ENCODE measurements around the gene TRABD2A.

The TRABD2A gene

DNA sequence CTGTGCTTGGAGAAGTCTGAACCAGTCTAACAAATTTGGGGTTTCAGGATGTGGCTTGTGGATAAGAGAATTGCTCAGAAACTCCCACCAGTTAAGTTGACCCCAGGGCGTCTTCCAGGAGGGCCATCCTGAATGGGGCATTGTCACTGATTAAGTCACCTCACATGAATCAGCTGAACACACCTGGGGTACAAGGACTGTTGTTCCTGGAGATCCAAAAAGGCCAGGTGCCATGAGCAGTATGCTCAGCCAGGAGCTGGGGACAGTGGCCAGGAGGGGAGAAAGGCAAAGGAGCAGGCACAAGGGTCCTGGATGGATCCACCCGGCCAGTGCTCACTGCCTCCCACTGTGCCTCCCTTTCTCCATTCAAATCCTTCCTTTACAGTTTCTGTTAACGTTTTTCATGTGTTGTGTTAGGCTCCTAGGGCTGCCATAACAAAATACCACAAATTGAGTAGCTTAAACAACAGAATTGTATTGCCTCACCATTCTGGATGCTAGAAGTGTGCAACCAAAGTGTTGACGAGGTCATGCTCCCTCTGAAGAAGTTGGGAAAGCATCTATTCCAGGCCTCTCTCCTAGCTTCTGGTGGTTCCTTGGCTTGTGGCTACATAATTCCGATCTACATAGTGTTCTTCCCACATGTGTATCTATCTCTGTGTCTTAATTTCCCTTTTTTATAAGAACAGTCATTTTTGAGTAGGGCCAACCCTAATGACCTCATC lies 33.4 kb downstream of the TRABD2A start:
- no peak for DNase-seq

DNA sequence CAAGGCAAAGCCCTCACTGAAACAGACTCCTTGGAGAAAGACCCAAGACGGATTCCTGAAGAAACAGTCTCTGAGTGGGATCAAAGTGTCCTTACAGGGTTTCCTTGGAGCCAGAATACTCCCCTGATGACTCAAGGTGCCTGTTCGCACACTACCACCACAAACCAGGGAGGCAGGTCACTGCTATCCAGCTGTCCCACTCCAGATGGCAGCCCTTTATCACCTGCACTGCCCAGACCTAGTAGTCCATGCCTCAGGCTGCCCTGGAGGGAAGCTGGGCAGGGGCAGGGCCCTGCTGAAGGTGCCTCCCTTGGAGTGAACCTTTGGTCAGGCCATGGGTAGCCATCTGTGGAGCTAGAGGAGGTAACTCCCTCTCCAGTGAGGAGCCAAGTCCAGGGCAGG lies 34.1 kb downstream of the TRABD2A start:
- DNase-seq, result no peak

DNA sequence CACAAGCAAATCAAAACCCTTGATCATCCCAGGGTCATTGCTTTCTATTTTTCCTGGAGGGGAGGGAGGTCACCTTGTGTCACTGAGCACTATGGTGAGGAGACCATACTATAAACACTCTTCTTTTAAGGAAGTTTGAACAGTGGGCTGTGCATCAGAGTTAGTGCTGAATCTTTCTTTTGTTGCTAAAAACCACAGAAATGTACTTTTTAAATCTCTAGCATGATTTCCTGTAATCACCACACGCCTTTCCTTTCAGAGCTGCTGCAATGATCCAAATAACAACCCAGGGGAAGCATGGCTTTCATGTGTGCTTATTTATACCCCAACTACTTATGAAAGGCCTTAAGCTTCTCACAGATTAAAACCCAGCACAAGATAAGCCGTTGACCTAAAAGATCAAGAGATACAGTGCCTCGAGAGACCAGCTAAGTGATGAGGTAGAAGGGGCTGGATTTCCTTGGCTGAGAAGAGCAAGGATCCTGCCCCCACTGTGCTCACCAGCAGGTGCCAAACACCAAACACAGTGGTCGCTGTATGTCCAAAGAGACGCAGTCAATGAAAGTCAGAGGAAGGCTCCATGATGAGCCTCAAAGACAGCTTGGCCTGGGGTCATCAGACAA lies 34.7 kb downstream of the TRABD2A start:
- DNase-seq, result no peak

DNA sequence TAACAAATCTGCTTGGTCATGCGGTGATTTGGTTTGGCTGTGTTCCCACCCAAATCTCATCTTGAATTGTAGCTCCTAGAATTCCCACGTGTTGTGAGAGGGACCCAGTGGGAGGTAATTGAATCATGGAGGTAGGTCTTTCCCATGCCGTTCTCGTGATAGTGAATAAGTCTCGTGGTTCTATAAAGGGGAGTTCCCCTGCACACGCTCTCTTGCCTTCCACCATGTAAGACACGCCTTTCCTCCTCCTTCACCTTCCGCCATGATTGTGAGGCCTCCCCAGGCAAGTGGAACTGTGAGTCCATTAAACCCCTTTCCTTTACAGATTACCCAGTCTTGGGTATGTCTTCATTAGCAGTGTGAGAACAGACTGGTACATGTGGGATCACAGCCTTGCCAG lies 36.7 kb downstream of the TRABD2A start:
- no peak for DNase-seq

DNA sequence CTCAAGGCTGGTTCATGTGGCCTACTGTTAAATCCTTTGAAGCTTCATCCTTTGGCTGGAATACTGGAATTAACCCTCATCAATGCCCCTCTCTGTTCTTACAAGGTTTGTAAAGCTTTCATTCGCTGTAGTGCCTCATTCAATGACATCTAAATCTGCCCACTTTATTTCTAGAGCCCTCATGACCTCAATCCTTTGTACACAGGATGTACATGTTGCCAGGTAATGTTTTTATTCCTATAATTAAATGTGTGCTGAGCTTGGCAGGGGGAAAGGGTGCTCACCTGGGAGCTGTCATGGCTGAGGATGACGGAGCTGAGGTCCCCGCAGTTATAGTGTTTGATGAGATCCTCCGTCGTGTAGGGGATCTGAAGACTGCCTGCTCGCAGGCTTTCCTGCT lies 39.3 kb downstream of the TRABD2A start:
- no peak for DNase-seq

DNA sequence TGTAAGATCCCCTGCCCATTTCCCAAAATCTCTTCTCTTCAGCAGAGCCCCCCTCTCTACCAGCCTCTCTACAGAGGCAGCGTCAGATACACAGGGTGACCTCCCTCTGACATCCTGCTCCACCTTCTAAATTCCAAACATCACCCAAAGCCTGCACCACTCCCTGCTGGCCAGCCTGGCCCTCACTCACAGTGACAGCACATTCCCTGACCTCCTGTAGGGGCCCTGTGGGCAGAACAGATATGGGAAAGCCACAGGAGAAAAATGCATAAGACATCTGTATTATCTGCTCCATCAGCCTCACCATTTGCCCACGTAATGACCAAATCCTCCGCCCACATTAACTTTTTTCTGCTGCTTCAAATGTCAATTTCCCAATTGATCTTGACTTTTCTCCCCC lies 40.6 kb downstream of the TRABD2A start:
- no peak for DNase-seq

DNA sequence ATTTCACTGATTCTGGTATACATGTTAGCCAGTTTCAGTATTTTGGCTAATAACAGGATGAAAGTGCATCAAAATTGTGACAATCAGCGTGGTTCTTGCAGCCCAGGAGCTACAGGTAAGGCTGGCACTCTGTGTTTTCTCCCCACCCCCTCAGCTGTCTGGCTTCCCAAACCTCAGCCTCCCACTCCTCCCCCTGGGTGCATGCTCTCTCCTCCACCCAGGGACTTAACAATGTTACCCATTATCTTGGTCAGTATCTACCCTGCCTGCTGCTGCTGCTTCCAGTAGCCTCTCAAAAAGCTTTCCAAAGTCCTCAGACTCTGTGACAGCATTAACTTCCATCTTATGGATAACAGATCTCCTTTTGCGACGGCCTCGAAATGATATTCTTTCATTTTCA lies 41.0 kb downstream of the TRABD2A start:
- no peak for DNase-seq

DNA sequence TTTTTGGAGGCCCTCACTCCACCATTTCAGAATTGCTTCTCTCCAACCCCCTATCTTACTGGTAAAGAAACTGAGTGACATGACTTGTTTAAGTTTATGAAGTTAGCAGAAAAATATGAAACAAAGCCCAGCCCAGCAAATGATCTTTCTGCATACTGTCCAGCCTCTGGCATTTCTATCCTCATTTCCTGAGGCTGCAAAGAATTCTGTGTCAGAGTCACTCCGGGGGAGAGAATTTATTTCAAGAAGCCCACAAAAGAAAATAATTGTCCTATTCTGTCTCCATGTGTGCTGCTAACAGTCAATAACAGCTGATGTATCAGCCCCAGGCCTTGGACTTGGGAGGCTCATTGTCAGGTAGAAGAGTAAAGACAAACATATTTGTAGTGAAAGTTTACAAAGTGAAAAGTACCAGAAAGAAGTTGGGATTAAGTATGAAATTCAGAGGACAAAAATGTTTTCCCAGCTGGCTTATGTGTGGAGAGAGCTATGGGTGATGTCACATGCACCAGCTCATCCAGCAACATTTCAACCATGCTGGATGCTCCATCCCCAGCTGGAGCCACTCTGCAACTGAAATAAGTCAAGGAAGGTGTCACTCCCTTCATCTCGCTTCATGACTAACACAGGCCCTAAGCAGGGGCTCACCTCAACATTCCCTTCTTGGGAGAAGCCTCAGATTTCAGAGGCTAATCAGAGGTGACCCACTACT lies 42.3 kb downstream of the TRABD2A start:
- no peak for DNase-seq

DNA sequence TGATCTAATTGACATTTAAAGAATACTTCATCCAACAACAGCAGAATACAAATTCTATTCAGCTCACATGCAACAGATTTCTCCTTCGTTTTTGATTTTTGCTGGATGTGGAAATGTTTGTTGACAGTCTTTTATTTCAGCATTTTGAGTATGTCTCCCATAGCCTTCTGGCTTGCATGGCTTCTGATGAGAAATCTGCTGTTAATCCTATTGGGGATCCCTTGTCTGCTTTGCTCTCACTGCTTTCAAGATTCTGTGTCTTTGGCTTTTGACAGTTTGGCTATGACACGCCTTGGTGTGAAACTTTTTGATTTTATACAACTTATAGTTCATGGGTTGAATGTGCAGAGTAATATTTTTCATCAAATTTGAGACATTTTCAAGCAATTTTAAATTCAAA lies 44.7 kb downstream of the TRABD2A start:
- DNase-seq, result no peak

DNA sequence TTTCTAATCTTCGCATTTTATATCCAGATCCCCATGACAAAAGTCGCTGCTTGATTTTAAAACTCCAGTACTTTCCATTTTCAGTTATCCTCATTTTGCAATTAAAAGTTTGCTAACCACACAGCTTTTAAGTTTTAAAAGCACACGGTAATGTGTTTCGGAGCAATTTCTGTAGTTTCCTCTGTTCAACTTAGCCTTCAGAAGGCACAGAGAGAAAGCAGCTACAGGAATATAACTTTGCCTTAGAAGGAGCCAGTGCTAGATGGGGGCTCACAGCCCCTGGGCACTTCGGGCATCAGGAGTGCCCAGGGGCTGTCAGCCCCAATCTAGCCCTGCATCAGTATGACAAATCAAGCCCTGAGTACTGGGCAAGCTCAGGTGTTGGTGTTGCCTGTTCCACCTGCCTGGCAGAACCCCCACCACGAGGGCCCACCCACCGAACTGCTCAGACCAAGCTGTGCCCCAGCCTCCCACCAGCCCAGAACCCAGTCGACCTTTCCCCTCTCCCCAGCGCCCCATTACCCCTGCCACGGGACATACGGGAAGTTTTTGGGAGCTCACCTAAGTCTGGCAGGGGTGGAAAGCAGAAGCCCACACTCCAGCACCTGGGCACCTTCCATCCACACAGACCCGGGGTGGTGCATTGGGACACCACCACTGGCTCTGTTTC lies 47.3 kb downstream of the TRABD2A start:
- DNase-seq, result no peak

DNA sequence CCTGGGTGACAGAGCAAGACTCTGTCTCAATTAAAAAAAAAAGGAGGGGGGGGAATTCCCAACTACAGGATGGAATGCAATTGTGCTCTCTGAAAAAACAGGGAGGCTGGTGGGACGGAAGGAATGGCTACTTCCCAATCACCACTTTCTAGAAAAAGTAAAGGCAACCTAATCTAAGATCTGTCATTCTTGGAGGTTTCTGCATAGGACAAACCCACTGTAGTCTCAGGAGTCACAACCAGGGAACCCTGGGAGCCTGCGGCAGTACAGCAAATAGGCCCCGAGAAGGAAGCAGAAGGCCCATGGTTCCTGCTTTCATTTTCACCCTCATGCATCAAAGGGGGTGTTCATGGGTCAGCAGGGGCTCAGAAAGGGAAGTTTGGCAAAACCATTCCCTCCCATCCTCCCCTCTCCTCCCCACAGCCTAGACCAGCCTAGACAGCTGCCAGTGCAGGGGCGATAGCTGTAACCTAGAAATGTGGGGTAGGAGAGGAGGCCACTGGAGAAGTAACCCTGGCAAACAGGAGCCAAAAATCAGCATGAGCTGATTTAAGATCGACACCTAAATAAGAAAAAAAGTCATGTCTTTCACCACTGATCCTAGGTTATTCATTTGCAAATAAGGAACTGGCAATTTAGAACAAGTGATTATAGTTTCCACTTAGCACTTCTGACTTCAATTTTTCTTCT lies 48.0 kb downstream of the TRABD2A start:
- DNase-seq, result no peak

DNA sequence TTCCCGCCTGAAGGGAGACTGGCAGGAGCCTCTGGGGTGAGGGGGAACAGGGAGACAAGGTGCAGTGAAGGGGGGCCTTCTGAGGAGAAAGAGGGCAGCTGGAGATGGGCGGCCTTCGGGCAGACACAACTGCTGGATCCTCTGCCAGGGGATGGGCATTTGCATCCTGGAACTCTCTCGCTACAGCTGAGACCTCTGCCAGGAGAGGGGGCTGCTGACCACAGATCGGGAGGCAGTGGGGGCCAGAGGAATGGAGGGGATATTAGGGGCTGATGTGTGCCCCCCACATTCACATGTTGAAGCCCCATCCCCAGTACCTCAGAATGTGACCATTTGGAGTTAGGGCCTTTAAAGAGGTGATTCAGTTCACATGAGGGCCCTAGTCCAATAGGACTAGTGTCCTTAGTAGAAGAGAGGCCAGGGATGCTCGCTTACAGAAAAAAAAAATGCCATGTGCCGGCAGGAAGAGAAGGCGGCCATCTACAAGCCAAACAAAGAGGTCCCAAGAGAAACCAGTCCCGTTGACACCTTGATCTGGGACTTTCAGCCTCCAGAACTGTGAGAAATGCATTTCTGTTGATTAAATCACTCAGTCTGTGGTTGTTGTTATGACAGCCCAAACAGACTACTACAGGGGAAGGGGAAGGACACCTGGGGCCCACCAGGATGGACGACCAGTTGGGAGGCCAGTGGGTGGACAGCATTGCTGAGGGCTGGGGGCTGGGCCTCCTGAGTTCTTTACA lies 50.0 kb downstream of the TRABD2A start:
- DNase-seq, result no peak

DNA sequence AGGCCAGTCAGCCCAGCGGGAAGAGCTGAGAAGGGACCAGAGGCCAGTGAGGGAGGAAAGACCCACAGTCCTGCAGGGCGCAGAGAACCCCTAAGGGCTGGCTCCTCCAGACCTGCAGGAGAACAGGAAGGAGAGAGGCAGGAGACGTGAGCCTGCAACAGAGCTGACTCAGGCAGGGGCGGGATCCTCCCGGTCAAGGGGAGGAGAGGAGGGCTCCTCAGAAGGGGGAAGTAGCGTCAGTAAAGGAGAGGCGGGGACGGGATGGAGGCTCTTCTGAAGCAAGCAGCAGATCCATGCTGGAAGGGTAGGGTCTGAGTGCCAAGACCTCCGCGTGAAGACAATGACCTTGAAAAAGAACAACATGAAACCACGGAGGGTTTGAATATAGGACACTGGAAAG lies 50.8 kb downstream of the TRABD2A start:
- DNase-seq, result no peak

DNA sequence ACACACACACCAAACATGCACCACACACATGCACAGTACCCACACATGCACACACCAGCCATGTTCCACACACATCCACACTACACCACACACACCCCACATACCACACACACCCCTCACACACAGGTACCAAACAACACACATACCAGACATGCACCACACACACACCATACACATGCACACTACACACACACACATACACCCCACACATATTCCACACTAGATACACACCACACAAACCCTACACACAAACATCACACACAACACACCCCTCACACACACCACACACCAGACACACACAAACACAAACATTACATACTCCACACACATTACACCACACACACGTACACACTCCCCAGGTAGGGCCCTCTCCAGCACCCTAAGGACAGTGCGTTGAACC lies 51.2 kb downstream of the TRABD2A start:
- no peak for DNase-seq

DNA sequence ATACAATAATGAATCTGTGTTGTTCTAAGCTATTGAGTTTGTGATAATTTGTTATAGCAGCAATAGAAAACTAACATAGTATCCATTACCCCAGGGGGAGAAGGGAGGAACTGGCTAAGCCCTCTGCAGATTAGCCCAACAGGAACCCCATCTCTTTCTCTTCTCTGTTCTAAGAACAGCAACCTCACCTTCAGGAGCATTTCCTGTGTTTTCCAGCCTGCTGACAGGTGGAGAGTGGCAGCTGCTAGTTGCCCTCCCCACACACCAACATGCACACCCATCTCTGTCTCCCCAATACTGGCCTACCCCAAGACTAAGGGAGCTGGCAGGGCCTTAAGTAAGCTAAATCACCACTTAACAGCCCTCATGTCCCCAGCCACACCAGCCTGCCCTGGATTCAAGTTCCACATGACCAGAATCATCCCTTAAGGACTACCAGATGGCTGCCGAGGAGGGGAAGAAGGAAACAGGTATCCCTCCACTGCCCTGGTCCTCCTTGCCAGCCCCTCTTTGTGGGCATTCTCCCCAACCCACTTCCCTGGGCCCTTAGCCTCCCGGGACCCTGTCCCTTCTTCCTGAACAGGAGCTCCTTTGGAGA lies 52.8 kb downstream of the TRABD2A start:
- DNase-seq, result no peak

DNA sequence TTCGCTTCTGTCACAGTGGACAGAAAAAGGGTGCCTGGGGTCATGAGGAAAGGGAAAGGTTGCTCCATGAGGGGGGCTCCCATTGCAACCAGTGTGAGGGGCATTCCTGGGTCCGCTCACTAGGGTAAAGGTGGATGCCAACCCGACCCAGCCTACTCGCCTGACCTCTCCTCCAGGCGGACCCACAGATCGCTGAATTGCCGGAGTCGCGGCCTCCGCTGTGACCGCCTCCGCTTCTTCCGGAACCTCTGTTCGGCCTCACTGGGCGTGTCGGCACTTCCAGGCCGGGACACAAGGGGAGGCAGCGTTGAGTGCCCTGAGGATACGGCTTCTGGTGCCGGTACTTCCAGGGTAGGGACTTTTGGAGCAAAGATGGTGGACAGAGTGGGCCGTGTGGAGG lies 57.1 kb downstream of the TRABD2A start:
- DNase-seq, result no peak

DNA sequence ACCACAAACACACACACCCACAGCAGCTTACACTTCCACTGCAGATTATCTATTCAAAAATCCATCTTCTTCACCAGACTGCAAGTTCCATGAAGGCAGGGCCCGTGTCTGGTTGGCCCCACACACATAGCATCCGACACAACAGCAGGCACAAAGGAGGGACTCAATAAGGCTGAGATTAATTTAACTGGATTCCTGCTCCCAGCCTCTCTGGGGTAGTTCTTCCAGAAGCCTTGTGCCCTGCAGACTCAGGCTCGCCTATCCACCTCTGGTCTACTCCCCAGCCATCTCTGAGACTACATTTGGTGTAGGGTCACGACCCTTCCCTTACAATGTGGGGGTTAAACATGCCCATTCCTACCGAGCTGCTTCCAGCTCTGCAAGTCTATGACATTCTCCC lies 57.7 kb downstream of the TRABD2A start:
- no peak for DNase-seq

DNA sequence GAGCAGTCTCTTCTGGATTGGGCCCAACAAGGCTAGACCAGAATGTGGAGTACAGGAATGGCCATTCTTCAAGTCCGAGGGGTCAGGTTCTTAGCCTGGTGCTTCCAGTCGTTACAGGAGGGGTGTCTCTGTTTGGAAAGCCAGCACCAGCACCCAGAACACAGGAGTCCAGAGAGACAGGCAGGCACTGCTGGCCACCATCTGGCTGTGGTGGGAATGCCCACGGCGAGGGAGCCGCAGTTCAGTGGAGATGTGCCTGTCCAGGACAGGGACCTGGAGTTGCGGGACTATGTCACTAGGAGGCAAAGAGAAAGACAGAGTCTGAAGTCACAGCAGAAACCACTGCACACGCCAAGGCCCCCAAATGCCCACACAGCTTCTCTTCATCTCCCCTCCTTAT lies 59.1 kb downstream of the TRABD2A start:
- DNase-seq, result no peak

DNA sequence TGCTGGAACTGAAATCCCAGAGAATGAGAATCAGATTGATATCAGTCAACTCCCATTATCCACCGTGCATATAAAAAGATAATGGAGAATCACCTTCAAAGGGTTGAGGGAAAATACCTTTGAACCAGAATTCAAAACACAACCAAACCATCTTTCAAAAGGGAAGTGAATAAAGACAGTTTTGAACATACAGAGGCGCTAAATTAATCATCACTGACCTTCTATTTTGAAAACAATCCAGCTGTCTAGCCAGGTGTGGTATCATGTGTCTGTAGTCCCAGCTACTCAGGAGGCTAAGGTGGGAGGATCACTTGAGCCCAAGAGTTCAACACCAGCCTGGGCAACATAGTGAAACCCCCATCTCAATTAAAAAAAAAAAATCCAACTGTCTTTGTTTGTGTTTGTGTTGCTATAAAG lies 63.6 kb downstream of the TRABD2A start:
- no peak for DNase-seq

DNA sequence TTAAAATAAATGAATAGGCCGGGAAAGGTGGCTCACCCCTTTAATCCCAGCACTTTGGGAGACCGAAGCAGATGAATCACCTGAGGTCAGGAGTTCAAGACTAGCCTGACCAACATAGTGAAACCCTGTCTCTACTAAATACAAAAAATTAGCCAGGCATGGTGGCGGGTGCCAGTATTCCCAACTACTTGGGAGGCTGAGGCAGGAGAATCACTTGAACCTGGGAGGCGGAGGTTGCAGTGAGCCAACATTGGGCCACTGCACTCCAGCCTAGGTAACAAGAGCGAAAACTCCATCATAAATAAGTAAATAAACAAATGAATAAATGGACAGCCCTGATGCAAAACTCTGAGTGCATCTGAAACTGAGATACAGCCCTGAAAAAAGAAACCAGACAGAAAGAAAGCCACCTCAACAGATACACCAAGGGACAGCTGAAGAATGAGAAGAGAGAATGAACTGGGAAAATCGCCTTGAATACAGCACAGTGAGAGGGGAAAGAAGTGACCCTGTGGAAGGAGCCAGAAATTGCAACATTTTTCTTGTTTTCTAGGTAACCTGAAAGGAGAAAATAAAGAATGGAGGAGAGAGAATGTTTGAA lies 64.4 kb downstream of the TRABD2A start:
- no peak for DNase-seq

DNA sequence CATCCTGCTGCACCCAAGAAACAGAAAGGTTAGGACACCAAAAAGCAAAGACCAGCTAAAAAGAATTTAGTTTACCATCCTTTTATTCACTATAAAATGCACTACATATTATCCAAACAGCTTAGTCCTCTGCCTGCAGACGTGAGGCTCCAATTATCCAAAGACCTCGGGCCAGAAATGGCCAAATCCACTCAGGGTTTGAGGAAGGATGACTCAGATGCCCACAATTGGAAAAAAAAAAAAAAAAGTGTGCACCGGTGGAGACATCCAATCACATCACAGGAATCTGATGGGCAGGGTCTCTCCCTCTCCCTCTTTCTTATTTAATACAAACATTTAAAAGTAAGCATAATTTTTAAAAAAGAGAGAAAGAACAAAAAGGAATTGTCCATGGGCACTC lies 65.7 kb downstream of the TRABD2A start:
- no peak for DNase-seq
